SK-N-MC (cell line): ENCODE results near the gene ZFYVE28.

Source experiments
- DNase-seq: peaks from one replicate; pipeline ENCODE4 v3.0.0-alpha.2; 2011; ENCODE audit warnings: low read depth, low spot score
- H3K27ac ChIP-seq: fragments of 200-600 bp; sonication (generic); 2 replicates; pipeline ENCODE4 v1.5.1; 2016; ENCODE audit warnings: mixed run types
- H3K36me3 ChIP-seq: fragments of 200-600 bp; sonication (generic); 2 replicates; pipeline ENCODE4 v1.6.1; 2017; ENCODE audit warnings: antibody characterized with exemption, low read length, mixed read lengths; ENCODE audit not compliant: insufficient read depth
- H3K4me3 ChIP-seq: fragments of 200-600 bp; sonication (generic); 2 replicates; pipeline ENCODE4 v1.5.1; 2016
- H3K9ac ChIP-seq: fragments of 200-600 bp; sonication (generic); 2 replicates; pipeline ENCODE4 v1.8.0; 2017; ENCODE audit warnings: mixed run types, mixed read lengths; ENCODE audit not compliant: insufficient read length
- H3K9me3 ChIP-seq: fragments of 200-600 bp; sonication (generic); 2 replicates; pipeline ENCODE4 v1.6.1; 2017; ENCODE audit warnings: low read depth, mild to moderate bottlenecking, antibody characterized with exemption, low read length, moderate library complexity, mixed read lengths
- EZH2 ChIP-seq: fragments of 200-600 bp; sonication (generic); IDR thresholded peaks from one replicate; pipeline ENCODE4 v1.6.1; 2017; ENCODE audit warnings: antibody characterized with exemption
- FOXP2 ChIP-seq: optimal IDR thresholded peaks from 2 replicates; pipeline ENCODE3; 2011; ENCODE audit warnings: mild to moderate bottlenecking, moderate library complexity; ENCODE audit not compliant: insufficient read depth; ENCODE audit errors: extremely low read length, control extremely low read depth
- POLR2AphosphoS5 ChIP-seq: IDR thresholded peaks from 2 replicates; pipeline ENCODE4 v1.6.1; 2012; ENCODE audit warnings: mild to moderate bottlenecking, low read depth, low read length, borderline replicate concordance

ZFYVE28 gene

GRCh38 chr4:2352171-2352570 lies 66.3 kb downstream of the ZFYVE28 start:
- no peaks in the 10 kb centered on the region for H3K9me3 ChIP-seq
- no peak overlapping the region for H3K4me3 ChIP-seq
- H3K9ac ChIP-seq, result no peak overlapping the region
- no peak for TF ChIP-seq POLR2AphosphoS5
- no peak for TF ChIP-seq FOXP2
- no peak for TF ChIP-seq EZH2
- H3K27ac ChIP-seq, result no peak overlapping the region
- DNase-seq, result no peak
- H3K36me3 ChIP-seq, result no peaks in the 10 kb centered on the region

DNA sequence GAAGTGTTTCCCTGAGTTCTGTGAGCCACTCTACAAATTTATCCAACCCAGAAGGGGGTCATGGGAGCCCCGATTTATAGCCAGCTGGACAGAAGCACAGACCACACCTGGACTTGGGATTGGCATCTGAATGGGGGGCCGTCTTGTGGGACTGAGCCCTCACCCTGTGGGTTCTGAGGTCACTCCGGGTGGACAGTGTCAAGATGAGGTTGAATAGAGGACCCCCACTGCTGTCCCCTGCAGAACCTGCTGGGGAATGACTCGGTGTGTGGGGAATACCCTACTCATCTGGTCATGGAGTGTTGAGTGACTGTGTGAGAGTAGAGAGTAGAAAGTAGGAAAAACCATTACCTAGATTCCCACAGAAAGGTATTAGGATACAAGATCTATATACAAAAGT lies 67.5 kb downstream of the ZFYVE28 start:
- Histone ChIP-seq H3K36me3 (no peaks in the 10 kb centered on the region), H3K27ac (no peak overlapping the region), H3K9me3 (no peaks in the 10 kb centered on the region), H3K4me3 (no peak overlapping the region), H3K9ac (no peak overlapping the region)
- DNase-seq, result no peak
- no peak for TF ChIP-seq EZH2
- no peak for TF ChIP-seq FOXP2
- TF ChIP-seq POLR2AphosphoS5, result no peak

- no peak for TF ChIP-seq POLR2AphosphoS5
- no peak for TF ChIP-seq FOXP2
- no peak for TF ChIP-seq EZH2
- no peaks in the 10 kb centered on the region for H3K9me3 ChIP-seq
- H3K36me3 ChIP-seq, result no peaks in the 10 kb centered on the region
- no peak for DNase-seq
- H3K27ac ChIP-seq, result no peak overlapping the region
- H3K4me3 ChIP-seq, result no peak overlapping the region
- no peak overlapping the region for H3K9ac ChIP-seq
Measured at GRCh38 chr4:2348786-2349185, 69.7 kb downstream of the ZFYVE28 start.

DNA sequence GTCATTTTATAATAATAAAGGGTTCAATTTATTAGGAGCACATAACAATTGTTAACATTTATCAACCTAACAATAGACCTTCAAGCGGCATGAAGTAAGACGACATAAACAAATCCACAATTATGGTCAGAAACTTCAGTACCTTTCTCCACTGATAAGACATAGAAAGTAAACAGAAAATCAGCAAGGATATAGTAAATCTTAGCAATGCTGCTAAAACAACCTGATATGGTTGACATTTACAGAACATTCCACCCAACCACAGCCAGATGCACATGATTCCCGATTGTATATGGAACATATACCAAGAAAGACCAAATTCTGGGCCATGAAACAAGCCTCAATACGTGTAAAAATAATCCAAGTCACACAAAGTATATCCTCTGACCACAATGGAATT lies 71.3 kb downstream of the ZFYVE28 start:
- no peak overlapping the region for H3K9ac ChIP-seq
- no peak for DNase-seq
- H3K9me3 ChIP-seq, result no peaks in the 10 kb centered on the region
- H3K27ac ChIP-seq, result 0 out of 2 replicates have a peak overlapping the region, but pooled peaks have one; percentile 8
- H3K4me3 ChIP-seq, result no peak overlapping the region
- TF ChIP-seq POLR2AphosphoS5 (no peak), EZH2 (no peak), FOXP2 (no peak)
- H3K36me3 ChIP-seq, result no peaks in the 10 kb centered on the region

DNA sequence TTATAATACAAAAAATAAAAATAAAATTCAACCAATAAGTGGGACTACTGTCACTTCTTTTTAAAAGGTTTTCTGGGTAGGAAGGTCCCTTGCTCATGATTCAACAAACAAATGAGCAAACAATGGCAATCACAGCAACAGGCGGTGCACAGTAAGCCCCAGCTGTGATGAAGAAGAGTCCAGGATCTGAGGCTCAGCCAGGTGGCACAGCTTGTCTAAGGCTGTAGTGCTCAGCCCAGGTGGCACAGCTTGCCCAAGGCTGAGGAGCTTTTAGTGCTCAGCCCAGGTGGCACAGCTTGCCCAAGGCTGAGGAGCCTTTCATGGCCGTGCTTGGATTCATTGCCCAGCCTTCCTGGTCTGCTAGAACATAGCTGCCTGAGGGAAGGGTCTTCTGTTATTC lies 75.0 kb downstream of the ZFYVE28 start:
- DNase-seq, result no peak
- Histone ChIP-seq H3K9ac (no peak overlapping the region), H3K9me3 (no peaks in the 10 kb centered on the region), H3K36me3 (no peaks in the 10 kb centered on the region), H3K4me3 (no peak overlapping the region), H3K27ac (no peak overlapping the region)
- TF ChIP-seq FOXP2, result no peak
- no peak for TF ChIP-seq POLR2AphosphoS5
- TF ChIP-seq EZH2, result no peak

- Histone ChIP-seq H3K4me3 (no peak overlapping the region), H3K9ac (no peak overlapping the region), H3K36me3 (no peaks in the 10 kb centered on the region), H3K9me3 (no peaks in the 10 kb centered on the region), H3K27ac (no peak overlapping the region)
- TF ChIP-seq FOXP2 (no peak), EZH2 (no peak), POLR2AphosphoS5 (no peak)
- no peak for DNase-seq
Measured at GRCh38 chr4:2341911-2342652, 76.4 kb downstream of the ZFYVE28 start.

GRCh38 chr4:2341261-2341841 lies 77.1 kb downstream of the ZFYVE28 start:
- no peak for DNase-seq
- H3K9me3 ChIP-seq, result no peaks in the 10 kb centered on the region
- no peak overlapping the region for H3K9ac ChIP-seq
- no peak overlapping the region for H3K4me3 ChIP-seq
- TF ChIP-seq POLR2AphosphoS5 (no peak), EZH2 (no peak), FOXP2 (no peak)
- no peaks in the 10 kb centered on the region for H3K36me3 ChIP-seq
- no peak overlapping the region for H3K27ac ChIP-seq

GRCh38 chr4:2340272-2341061 lies 78.0 kb downstream of the ZFYVE28 start:
- H3K4me3 ChIP-seq, result no peak overlapping the region
- TF ChIP-seq EZH2 (no peak), FOXP2 (no peak)

More at GRCh38 chr4:2340272-2341061, 78.0 kb downstream of the ZFYVE28 start:
- no peaks in the 10 kb centered on the region for H3K36me3 ChIP-seq
- H3K9me3 ChIP-seq, result no peaks in the 10 kb centered on the region
- H3K9ac ChIP-seq, result no peak overlapping the region
- DNase-seq, result no peak
- no peak overlapping the region for H3K27ac ChIP-seq
